SU-DHL-6 (cell line): ENCODE measurements around the gene NKAIN4.

ENCODE experiments used
- EZH2phosphoT487 ChIP-seq: fragments of 200-600 bp; sonication (generic), shearing (Covaris generic); conservative IDR thresholded peaks from 2 replicates; pipeline ENCODE4 v1.6.1; 2018; ENCODE audit warnings: mild to moderate bottlenecking, antibody characterized with exemption, low read length, moderate library complexity, mixed read lengths
- TF ChIP-seq, protein P1 (sequence below): fragments of 200-600 bp; sonication (generic); IDR thresholded peaks from one replicate; pipeline ENCODE4 v1.5.1; 2017; ENCODE audit warnings: antibody characterized with exemption, mild to moderate bottlenecking, low read length, moderate library complexity; ENCODE audit not compliant: insufficient read depth, poor library complexity, severe bottlenecking

DNA sequence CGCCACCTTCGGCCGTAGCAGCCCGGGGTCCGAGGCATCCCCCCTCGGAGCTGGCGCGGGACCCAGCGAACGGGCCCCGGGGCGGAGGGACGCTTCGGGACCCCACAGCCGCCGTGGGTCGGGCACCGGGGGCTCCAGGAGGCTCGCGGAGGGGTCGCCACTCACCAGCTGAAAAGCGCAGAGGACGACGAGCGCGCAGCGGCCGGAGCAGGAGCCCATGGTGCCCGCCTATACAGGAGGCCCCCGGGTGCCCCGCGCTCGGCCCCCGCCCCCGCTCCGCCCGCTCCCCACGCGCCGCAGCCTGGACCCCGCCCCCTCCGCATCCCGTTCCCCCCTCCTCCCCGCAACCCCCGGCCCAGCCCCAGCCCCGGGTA lies at the start of gene NKAIN4:
- TF ChIP-seq, protein P1, sequence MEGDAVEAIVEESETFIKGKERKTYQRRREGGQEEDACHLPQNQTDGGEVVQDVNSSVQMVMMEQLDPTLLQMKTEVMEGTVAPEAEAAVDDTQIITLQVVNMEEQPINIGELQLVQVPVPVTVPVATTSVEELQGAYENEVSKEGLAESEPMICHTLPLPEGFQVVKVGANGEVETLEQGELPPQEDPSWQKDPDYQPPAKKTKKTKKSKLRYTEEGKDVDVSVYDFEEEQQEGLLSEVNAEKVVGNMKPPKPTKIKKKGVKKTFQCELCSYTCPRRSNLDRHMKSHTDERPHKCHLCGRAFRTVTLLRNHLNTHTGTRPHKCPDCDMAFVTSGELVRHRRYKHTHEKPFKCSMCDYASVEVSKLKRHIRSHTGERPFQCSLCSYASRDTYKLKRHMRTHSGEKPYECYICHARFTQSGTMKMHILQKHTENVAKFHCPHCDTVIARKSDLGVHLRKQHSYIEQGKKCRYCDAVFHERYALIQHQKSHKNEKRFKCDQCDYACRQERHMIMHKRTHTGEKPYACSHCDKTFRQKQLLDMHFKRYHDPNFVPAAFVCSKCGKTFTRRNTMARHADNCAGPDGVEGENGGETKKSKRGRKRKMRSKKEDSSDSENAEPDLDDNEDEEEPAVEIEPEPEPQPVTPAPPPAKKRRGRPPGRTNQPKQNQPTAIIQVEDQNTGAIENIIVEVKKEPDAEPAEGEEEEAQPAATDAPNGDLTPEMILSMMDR = no peak
- no peak for TF ChIP-seq EZH2phosphoT487
